Transverse colon (tissue), 4 donors: ENCODE measurements around the gene MRS2. TPM values are rescaled to one million over a fixed set of nuclear protein-coding genes. Genes with fewer than 3 reads are reported as not detected.
"Not testable (repeated sequence)": the region's sequence is repeated elsewhere in the genome, so short reads cannot be mapped to it uniquely, and the experiment has no call there.

Source experiments
- DNase-seq: peaks from one replicate; pipeline ENCODE4 v3.0.0-alpha.2; 2019
- H3K27ac ChIP-seq, 4 donors: fragments of 200-600 bp; sonication (generic); 2 replicates each; pipeline ENCODE4 v1.5.1; 2016 to 2018; ENCODE audit warnings: inconsistent platforms in 4 of 4
- H3K27me3 ChIP-seq: fragments of 200-600 bp; sonication (generic); 2 replicates; pipeline ENCODE4 v1.5.1; 2017; ENCODE audit warnings: inconsistent platforms
- H3K36me3 ChIP-seq, 4 donors: fragments of 200-600 bp; sonication (generic); 2 replicates each; pipeline ENCODE4 v1.5.1; 2017 to 2019; ENCODE audit warnings: inconsistent platforms in 4 of 4
- H3K4me1 ChIP-seq, 4 donors: fragments of 200-600 bp; sonication (generic); 2 replicates each; pipeline ENCODE4 v1.5.1; 2017 to 2020; ENCODE audit warnings: inconsistent platforms in 4 of 4
- H3K4me3 ChIP-seq, 4 donors: fragments of 200-600 bp; sonication (generic); 1 replicate in 1 of 4; 2 replicates in 3 of 4; pipeline versions ENCODE4 v1.5.1 to v1.6.1; 2017 to 2019; ENCODE audit warnings: inconsistent platforms in 4 of 4
- H3K9me3 ChIP-seq, 2 donors: fragments of 200-600 bp; sonication (generic); 2 replicates each; pipeline ENCODE4 v1.5.1; 2017 to 2019; ENCODE audit warnings: inconsistent platforms in 2 of 2
- CTCF ChIP-seq, 5 experiments: fragments of 200-600 bp in 3 of 5; fragments of 450-650 bp in 2 of 5; sonication (generic) in 3 of 5; IDR thresholded peaks; 1 replicate in 2 of 5; 2 replicates in 3 of 5; pipeline ENCODE4 v1.5.1; 2016 to 2017; ENCODE audit warnings: antibody characterized with exemption in 5 of 5, inconsistent platforms in 3 of 5, mild to moderate bottlenecking in 2 of 5, moderate library complexity in 1 of 5
- EP300 ChIP-seq: sonication (generic); formaldehyde crosslinking; IDR thresholded peaks from one replicate; pipeline ENCODE4 v1.6.1; 2017; ENCODE audit warnings: antibody characterized with exemption, low read depth
- POLR2A ChIP-seq: fragments of 450-650 bp; IDR thresholded peaks from one replicate; pipeline ENCODE4 v1.6.1; 2016; ENCODE audit warnings: antibody characterized with exemption, mild to moderate bottlenecking, moderate library complexity
- POLR2AphosphoS5 ChIP-seq, 3 donors: sonication (generic); formaldehyde crosslinking; IDR thresholded peaks; one replicate each; pipeline ENCODE4 v1.6.1; 2016; ENCODE audit warnings: antibody characterized with exemption in 3 of 3
- WGBS, 2 donors: methylation state at CpG; one replicate each; pipeline ENCODE4 v1.1.5; 2018; ENCODE audit warnings: low coverage in 1 of 2; 5-methylcytosine and 5-hydroxymethylcytosine counted together
- in situ Hi-C, 4 donors: fragments of 200-750 bp; cut with MboI; loops; one replicate each; pipeline versions ENCODE4 v1.15.0 to v1.15.1; 2017; ENCODE audit warnings: low sequenced_read_pairs in 3 of 4, low pct_ligation_motif_present in 1 of 4, low pct_unique_long_range_greater_than_20kb in 1 of 4
- intact Hi-C: fragments of 100-400 bp; cut with DNase I; formaldehyde crosslinking; loops from one replicate; pipeline ENCODE4 v1.15.1; 2023; ENCODE audit warnings: low total_unique reads
- total RNA-seq, 4 donors: library from RNA; depleted of rRNA; stranded (reverse); fragments of >200 nt; gene quantifications; one replicate each; pipeline ENCODE4 v1.1.0, GENCODE V29; 2016

MRS2 gene
- total RNA-seq, 4 donors from 2014 or later, result 18.7 to 45.3 (median 33.5) TPM

DNA sequence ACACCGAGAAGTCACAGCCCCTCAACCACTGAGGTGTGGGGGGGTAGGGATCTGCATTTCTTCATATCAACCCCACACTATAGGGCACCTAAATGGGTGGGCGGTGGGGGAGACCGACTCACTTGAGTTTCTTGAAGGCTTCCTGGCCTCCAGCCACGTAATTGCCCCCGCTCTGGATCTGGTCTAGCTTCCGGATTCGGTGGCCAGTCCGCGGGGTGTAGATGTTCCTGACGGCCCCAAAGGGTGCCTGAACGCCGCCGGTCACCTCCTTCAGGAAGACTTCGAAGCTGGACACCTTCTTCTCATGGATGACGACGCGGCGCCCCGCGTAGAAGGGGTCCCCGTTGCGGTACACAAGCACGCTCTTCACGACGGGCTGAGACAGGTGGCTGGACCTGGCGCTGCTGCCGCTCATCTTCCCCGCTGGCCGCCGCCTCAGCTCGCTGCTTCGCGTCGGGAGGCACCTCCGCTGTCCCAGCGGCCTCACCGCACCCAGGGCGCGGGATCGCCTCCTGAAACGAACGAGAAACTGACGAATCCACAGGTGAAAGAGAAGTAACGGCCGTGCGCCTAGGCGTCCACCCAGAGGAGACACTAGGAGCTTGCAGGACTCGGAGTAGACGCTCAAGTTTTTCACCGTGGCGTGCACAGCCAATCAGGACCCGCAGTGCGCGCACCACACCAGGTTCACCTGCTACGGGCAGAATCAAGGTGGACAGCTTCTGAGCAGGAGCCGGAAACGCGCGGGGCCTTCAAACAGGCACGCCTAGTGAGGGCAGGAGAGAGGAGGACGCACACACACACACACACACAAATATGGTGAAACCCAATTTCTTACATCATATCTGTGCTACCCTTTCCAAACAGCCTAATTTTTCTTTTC, 45.2 kb upstream of the MRS2 start, which contains the start of gene DCDC2:
DCDC2 (minus strand) TSS at position 724 of the 883 bp plus-strand sequence; CDS start at position 415, 309 bp downstream.
- Histone ChIP-seq H3K36me3 (no peaks in the 10 kb centered on the region), H3K4me3 (peak within 1 kb of the TSS; percentile 11 to 58 (median 42)), H3K27ac (peak within 1 kb of the TSS in 3 of 4 donors; percentile 53 to 65 (median 59)), H3K9me3 (no peaks in the 10 kb centered on the region), H3K4me1 (peaks cover 3 to 25% (median 16%) of the 10 kb centered on the region in 4 donors), H3K27me3 (no peaks in the 10 kb centered on the region)
- intact Hi-C loops, result no loop called here
- in situ Hi-C loops, result no loop called here
- TF ChIP-seq CTCF (IDR thresholded peaks at IDR 0.05) (no peak), POLR2AphosphoS5 (IDR thresholded peaks at IDR 0.05) (peak in 1 of 3 donors; percentile 32), POLR2A (no peak)
- DNase-seq, result peak; percentile 83
- WGBS, 2 donors, result 17% methylated on average over 49 of the region's 61 CpGs; no CpG with 5 or more reads in 1 of the 2 donors

DNA sequence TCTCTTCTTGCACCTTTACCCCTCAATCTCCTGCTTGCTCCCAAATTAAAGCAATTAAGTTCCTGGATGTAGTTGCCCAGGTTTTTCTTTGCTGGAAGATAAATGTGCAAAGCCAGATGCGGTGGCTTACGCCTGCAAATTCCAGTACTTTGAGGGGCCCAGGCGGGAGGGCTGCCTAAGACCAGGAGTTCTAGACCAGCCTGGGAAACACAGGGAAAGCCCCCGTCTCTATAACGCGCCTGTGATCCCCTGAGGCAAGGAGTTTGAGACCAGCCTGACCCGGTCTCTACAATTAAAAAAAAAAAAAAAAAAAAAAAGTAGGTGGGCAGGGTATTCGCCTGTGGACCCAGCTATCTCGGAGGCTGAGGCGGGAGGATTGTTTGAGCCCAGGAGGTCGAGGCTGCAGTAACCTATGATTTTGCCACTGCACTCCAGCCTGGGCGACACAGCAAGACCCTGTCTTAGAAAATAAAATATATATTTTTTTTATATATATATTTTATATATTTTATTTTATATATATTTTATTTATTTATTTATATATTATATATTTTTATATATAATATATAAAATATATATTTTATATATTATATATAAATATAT, 44.4 kb upstream of the MRS2 start:
- 38 to 40% methylated on average over 4 to 12 of the region's 12 CpGs for WGBS, 2 donors
- no peaks in the 10 kb centered on the region for H3K9me3 ChIP-seq
- H3K27me3 ChIP-seq, result peaks cover 5% of the 10 kb centered on the region
- in situ Hi-C loops (no loop called here), intact Hi-C loops (no loop called here)
- H3K36me3 ChIP-seq, result no peaks in the 10 kb centered on the region
- peaks cover 3 to 25% (median 16%) of the 10 kb centered on the region in 4 donors for H3K4me1 ChIP-seq
- H3K4me3 ChIP-seq, result peak overlapping the region in 3 of 4 donors; percentile 38 to 58 (median 47)
- DNase-seq, result no peak
- TF ChIP-seq CTCF (IDR thresholded peaks at IDR 0.05) (no peak), POLR2AphosphoS5 (IDR thresholded peaks at IDR 0.05) (no peak), POLR2A (no peak), EP300 (no peak)
- H3K27ac ChIP-seq, result peak overlapping the region in 3 of 4 donors; percentile 53 to 65 (median 59)

- peak; percentile 18 for TF ChIP-seq POLR2A
- TF ChIP-seq CTCF (IDR thresholded peaks at IDR 0.05), result peak; percentile 65 to 89 (median 80)
- peak in 1 of 3 donors; percentile 16 for TF ChIP-seq POLR2AphosphoS5 (IDR thresholded peaks at IDR 0.05)
- no peak for TF ChIP-seq EP300
- peak overlapping the region; percentile 10 to 60 (median 35) for H3K4me3 ChIP-seq
- DNase-seq, result peak; percentile 78
- peaks cover 3 to 25% (median 16%) of the 10 kb centered on the region in 4 donors for H3K4me1 ChIP-seq
- H3K27me3 ChIP-seq, result peaks cover 5% of the 10 kb centered on the region
- intact Hi-C loops (no loop called here), in situ Hi-C loops (no loop called here)
- whole genome bisulfite sequencing, 2 donors, result 5 to 30% methylated on average over 6 to 42 of the region's 55 CpGs
- peak overlapping the region in 3 of 4 donors; percentile 20 to 59 (median 34) for H3K27ac ChIP-seq
- no peaks in the 10 kb centered on the region for H3K9me3 ChIP-seq
- H3K36me3 ChIP-seq, result no peaks in the 10 kb centered on the region
Observed at GRCh38 chr6:24359640-24360454, 42.9 kb upstream of the MRS2 start.

GRCh38 chr6:24362363-24362762, 40.4 kb upstream of the MRS2 start:
- peaks cover 3 to 25% (median 16%) of the 10 kb centered on the region in 4 donors for H3K4me1 ChIP-seq
- H3K4me3 ChIP-seq, in situ Hi-C loops, H3K27ac ChIP-seq, intact Hi-C loops, H3K27me3 ChIP-seq, H3K9me3 ChIP-seq, H3K36me3 ChIP-seq, DNase-seq: not testable (repeated sequence)
- 80 to 83% methylated on average over 5 of the region's 5 CpGs for WGBS, 2 donors

- in situ Hi-C loops, H3K4me1 ChIP-seq, DNase-seq, intact Hi-C loops, H3K27me3 ChIP-seq, H3K36me3 ChIP-seq, H3K4me3 ChIP-seq, H3K9me3 ChIP-seq, H3K27ac ChIP-seq: not testable (repeated sequence)
- WGBS, 2 donors, result 58 to 74% methylated on average over 6 to 8 of the region's 8 CpGs
Observed at GRCh38 chr6:24365103-24365633, 37.6 kb upstream of the MRS2 start.
